ENCODE data around the gene FLT1. TPM values are rescaled to one million over a fixed set of nuclear protein-coding genes. Genes with fewer than 3 reads are reported as not detected.
A peak's percentile ranks its signal among the peaks of the same experiment; 100 is the strongest.

Gene FLT1
- total and polyA plus RNA-seq, 2 experiments from 2014 or later = 7.5 to 14.8 TPM

DNA sequence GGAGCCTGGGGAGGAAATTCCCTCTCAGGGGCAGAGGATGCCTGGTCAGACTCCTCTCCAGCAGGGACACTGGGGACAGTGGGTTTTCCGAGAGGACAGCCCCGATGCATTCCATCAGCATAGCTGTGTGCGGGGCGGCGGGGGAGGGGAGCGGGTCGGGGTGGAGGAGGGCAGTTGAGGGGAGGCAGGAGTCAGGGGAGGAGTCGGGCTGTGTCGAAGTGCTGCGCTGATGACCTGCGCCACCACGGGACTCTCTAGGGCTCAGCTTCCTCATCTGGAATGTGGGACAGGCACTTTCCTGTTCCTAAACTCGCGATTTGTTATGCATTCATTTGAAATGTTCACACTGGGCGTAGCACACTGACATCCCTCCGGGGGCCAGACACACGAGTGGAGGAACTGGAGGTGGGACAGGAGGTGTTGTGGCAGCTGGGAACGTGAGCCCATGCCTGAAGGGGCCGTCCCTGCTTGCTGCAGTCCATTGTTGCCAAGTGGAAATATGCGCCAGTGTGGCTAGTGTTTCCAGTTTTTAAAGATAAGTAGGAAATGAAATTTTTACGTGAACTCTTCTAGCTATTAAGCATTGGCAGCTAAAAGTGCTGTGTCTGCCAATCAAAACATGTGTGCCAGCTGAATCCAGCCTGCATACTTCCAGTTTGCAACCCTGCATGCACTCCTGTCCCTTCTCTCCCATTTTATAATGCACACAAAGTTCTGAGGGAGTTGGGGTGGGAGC lies 43.3 kb downstream of the FLT1 start:
- Histone ChIP-seq H3K4me3 (no peak overlapping the region), H3K36me3 (no peaks in the 10 kb centered on the region), H3K27ac (no peak overlapping the region), H3K27me3 (no peaks in the 10 kb centered on the region), H3K9me3 (ENCODE audit: low read depth) (no peaks in the 10 kb centered on the region), H3K4me1 (ENCODE audit: low read depth) (no peaks in the 10 kb centered on the region)
- TF ChIP-seq, protein P1, sequence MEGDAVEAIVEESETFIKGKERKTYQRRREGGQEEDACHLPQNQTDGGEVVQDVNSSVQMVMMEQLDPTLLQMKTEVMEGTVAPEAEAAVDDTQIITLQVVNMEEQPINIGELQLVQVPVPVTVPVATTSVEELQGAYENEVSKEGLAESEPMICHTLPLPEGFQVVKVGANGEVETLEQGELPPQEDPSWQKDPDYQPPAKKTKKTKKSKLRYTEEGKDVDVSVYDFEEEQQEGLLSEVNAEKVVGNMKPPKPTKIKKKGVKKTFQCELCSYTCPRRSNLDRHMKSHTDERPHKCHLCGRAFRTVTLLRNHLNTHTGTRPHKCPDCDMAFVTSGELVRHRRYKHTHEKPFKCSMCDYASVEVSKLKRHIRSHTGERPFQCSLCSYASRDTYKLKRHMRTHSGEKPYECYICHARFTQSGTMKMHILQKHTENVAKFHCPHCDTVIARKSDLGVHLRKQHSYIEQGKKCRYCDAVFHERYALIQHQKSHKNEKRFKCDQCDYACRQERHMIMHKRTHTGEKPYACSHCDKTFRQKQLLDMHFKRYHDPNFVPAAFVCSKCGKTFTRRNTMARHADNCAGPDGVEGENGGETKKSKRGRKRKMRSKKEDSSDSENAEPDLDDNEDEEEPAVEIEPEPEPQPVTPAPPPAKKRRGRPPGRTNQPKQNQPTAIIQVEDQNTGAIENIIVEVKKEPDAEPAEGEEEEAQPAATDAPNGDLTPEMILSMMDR (IDR thresholded peaks at IDR 0.05; ENCODE audit: low read depth, low read length) = no peak
- peak in 1 of 2 donors; percentile 57 for DNase-seq (ENCODE audit: low read depth in 1 of 2, low spot score in 1 of 2)

GRCh38 chr13:28449826-28450773 lies 44.8 kb downstream of the FLT1 start:
- TF ChIP-seq, protein P1 (IDR thresholded peaks at IDR 0.05; ENCODE audit: low read depth, low read length) = no peak
- Histone ChIP-seq H3K9me3 (ENCODE audit: low read depth) (no peaks in the 10 kb centered on the region), H3K27me3 (no peaks in the 10 kb centered on the region), H3K4me3 (no peak overlapping the region), H3K27ac (no peak overlapping the region), H3K36me3 (no peaks in the 10 kb centered on the region), H3K4me1 (ENCODE audit: low read depth) (no peaks in the 10 kb centered on the region)
- DNase-seq (ENCODE audit: low read depth in 1 of 2, low spot score in 1 of 2) = no peak

GRCh38 chr13:28448651-28449358 lies 46.1 kb downstream of the FLT1 start:
- no peak overlapping the region for H3K4me3 ChIP-seq
- no peak for DNase-seq (ENCODE audit: low read depth in 1 of 2, low spot score in 1 of 2)

DNA sequence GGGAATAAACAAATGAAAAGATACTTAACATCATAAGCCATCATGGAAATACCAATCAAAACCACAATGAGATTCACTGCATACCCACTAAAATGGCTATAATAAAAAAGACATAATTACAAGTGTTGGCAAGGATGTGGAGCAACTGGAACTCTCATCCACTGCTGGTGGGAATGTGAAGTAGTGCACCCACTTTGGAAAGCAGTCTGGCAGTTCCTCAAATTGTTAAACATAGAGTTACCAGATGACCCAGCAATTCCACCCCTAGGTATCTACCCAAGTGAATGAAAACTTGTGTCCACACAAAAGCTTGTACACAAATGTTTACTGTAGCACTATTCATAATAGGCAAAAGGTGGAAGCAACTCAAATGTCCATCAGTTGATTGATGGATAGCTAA lies 46.9 kb downstream of the FLT1 start:
- H3K4me3 ChIP-seq = no peak overlapping the region
- H3K4me1 ChIP-seq (ENCODE audit: low read depth) = no peaks in the 10 kb centered on the region
- TF ChIP-seq, protein P1 (IDR thresholded peaks at IDR 0.05; ENCODE audit: low read depth, low read length) = no peak
- no peak overlapping the region for H3K27ac ChIP-seq
- no peaks in the 10 kb centered on the region for H3K36me3 ChIP-seq
- no peak for DNase-seq (ENCODE audit: low read depth in 1 of 2, low spot score in 1 of 2)
- no peaks in the 10 kb centered on the region for H3K27me3 ChIP-seq
- H3K9me3 ChIP-seq (ENCODE audit: low read depth) = no peaks in the 10 kb centered on the region

More at GRCh38 chr13:28448651-28449358, 46.1 kb downstream of the FLT1 start:
- Histone ChIP-seq H3K4me1 (ENCODE audit: low read depth) (no peaks in the 10 kb centered on the region), H3K9me3 (ENCODE audit: low read depth) (no peaks in the 10 kb centered on the region), H3K36me3 (no peaks in the 10 kb centered on the region), H3K27me3 (no peaks in the 10 kb centered on the region), H3K27ac (no peak overlapping the region)
- TF ChIP-seq, protein P1 (IDR thresholded peaks at IDR 0.05; ENCODE audit: low read depth, low read length) = no peak

DNA sequence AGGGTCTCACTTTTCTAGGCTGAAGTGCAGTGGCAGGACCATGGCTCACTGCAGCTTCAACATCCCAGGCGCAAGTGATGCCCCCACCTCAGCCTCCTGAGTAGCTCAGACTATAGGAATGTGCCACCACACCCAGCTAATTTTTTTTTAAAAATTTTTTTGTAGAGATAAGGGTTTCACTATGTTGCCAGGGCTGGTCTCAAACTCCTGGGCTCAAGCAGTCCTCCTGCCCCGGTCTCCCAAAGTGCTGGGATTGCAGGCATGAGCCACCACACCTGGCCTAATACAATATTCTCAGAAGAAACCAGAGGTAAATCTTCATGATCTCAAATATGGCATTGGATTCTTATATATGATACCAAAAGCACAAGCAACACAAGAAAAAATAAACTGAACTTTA lies 47.7 kb downstream of the FLT1 start:
- DNase-seq (ENCODE audit: low read depth in 1 of 2, low spot score in 1 of 2) = no peak
- H3K36me3 ChIP-seq = no peaks in the 10 kb centered on the region
- H3K27ac ChIP-seq = no peak overlapping the region
- H3K4me3 ChIP-seq = no peak overlapping the region
- H3K9me3 ChIP-seq (ENCODE audit: low read depth) = no peaks in the 10 kb centered on the region
- TF ChIP-seq, protein P1 (IDR thresholded peaks at IDR 0.05; ENCODE audit: low read depth, low read length) = no peak
- no peaks in the 10 kb centered on the region for H3K27me3 ChIP-seq
- peaks cover 2% of the 10 kb centered on the region for H3K4me1 ChIP-seq (ENCODE audit: low read depth)

Data from cardiac muscle cell (in vitro differentiated cells and primary cell).